Measurements from ENCODE around the gene STUB1.
A peak's percentile ranks its signal among the peaks of the same experiment; 100 is the strongest.

STUB1 gene

DNA sequence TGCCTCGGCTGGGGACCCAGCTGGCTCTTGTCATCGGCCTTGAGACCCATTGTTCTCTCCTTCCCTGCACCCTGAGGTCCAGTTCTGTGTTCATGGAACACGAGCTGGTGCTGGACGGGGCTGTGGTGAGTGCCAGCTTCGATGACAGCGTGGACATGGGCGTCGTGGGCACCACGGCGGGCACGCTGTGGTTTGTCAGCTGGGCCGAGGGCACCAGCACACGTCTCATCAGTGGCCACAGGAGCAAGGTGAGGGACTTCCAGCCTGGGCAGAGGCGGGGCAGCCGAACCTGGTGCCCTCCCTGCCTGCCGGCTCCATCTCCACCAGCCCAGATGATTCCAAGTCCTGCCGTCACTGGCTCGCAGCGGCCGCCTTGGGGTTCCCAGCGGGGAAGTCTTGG lies 17.6 kb upstream of the STUB1 start:
- no peak for DNase-seq (ENCODE audit: low read depth in 2 of 2, low spot score in 1 of 2)

DNA sequence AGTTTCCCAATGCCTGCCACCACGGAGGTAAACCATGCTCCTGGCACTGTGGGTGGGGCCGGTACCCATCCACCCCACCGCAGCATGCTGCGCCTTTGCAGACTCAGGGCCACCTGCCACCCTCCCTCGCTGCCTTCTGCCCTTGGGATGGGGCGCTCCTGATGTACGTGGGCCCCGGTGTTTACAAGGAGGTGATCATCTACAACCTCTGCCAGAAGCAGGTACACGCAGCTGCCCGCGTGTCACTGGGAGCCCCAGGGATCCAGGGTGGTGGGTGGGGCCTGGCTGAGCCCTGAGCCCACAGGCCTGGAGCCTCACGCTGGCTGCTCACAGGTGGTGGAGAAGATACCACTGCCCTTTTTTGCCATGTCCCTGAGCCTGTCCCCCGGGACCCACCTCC lies 13.6 kb upstream of the STUB1 start:
- no peak for DNase-seq (ENCODE audit: low read depth in 2 of 2, low spot score in 1 of 2)

DNA sequence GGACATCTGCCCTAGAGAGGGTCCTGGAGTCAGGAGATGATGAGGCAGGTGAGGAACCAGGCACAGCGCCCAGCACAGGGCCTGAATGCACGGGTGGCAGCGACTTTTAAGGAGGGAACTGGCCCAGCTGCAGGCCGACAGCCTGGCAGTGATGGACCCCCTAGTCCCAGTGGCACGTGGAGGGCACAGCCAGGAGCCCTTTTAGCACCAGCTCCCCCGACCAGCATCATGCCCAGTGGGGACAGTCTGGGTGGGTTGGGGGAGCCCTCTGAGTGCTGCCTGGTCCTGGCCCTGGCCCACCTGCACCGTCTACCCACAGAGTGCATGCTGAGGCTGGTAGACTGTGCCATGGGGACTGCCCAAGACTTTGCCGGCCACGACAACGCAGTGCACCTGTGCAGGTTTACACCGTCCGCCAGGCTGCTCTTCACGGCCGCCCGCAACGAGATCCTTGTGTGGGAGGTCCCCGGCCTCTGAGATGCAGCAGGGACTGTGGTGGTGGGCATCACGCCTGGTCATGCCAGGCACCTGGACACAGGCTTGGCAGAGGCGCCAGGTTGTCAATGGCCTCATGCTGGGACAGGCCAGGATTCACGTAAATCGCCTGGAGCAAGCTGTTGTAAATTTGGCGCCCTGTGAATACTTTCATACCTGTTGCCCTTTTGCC lies 13.0 kb upstream of the STUB1 start:
- no peak for DNase-seq (ENCODE audit: low read depth in 2 of 2, low spot score in 1 of 2)

DNA sequence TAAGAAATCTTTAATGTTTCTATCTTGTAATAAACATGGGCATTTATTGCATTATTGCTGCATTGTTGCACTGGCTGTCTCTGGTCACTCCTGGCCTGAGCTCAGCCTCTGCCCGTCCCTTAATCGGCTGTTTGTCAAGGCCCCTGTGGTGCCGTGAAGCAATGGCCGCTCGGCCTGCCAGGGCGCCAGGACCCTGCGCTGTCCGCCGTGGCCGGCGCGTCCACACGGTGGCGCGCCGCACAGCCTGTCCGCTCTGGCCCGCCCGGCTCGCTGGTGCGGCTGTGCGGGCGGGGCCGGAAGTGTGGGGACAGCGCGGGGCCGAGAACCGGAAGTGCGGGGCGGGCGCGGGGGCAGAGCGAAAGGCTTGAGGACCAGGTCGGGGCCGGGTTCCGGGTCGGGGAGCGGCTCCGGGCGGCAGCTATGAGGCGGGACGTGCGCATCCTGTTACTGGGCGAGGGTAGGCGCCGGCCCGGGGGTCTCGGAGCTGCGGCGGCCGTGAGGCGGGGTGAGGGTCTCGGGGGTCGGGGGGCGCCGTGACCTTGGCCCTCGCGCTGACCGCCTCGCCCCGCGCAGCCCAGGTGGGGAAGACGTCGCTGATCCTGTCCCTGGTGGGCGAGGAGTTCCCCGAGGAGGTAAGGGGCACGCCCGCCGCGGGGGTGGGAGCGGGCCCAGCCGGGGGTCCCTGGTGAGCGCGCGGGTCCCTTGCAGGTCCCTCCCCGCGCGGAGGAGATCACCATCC lies 12.3 kb upstream of the STUB1 start, which contains the start of gene RHOT2:
RHOT2 (plus strand) TSS at position 353 of the 739 bp plus-strand sequence; CDS start at position 421, 68 bp downstream.
- peak; percentile 72 to 85 for DNase-seq (ENCODE audit: low read depth in 2 of 2, low spot score in 1 of 2)

DNA sequence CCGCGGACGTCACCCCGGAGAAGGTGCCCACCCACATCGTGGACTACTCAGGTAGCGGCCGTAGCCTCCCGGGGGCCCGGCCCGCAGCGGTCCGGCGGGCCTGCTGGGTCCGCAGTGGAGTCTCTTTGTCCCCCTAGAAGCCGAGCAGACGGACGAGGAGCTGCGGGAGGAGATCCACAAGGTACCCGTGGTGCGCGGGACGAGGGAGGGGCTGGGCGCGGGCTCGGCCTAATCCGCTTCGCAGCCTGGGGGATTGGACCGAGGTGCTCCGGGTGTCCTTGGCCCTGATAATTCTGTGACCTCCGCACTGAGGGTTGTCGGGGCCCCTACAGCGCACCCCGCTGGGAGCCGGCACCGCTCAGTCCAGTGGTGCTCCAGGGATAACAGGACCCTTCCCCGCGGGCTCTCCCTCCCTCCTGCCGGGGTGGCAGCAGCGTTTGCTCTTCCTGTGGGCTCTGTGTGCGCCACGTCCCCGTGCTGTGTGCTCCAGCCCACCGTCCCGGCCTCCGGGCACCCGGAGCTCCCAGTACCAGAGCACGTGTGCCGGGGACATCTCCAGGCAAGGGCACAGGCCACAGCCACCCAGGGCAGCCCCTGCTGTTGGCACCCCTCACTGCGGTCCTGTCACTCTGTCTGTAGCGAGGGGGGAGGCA lies 11.6 kb upstream of the STUB1 start:
- DNase-seq (ENCODE audit: low read depth in 2 of 2, low spot score in 1 of 2), result no peak

- no peak for DNase-seq (ENCODE audit: low read depth in 2 of 2, low spot score in 1 of 2)
Observed at GRCh38 chr16:669666-670065, 10.5 kb upstream of the STUB1 start.

- DNase-seq (ENCODE audit: low read depth in 2 of 2, low spot score in 1 of 2), result no peak
Observed at GRCh38 chr16:670485-671352, 9.5 kb upstream of the STUB1 start.

DNA sequence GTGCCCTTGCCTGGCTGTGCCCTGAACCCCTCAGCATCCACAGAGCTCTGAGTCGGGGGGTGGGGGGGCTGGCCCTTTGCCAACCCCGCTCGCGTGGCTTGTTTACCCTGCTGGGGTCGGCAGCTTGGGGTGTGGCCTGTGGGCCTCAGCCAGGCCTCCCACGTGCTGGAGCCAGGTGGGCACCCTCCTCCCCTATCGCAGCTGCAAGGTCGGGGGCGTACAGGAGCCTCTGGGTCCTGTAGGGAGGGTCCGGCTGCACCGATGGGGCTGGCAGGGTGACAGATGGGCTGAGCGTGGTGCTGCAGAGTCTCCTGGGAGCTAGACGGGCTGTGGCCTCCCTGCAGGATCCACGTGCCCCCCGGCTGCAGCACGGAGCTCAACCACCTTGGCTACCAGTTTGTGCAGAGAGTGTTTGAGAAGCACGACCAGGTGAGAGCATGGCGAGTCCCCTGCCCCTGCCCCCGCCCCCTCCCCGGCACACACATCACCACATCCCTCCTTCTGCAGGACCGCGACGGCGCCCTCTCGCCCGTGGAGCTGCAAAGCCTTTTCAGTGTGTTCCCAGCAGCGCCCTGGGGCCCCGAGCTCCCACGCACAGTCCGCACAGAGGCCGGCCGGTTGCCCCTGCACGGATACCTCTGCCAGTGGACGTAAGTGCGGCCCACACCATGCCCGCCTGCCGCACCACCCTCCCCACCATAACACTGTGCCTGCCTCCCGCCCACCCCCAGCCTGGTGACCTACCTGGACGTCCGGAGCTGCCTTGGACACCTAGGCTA lies 8.7 kb upstream of the STUB1 start:
- DNase-seq (ENCODE audit: low read depth in 2 of 2, low spot score in 1 of 2), result no peak

GRCh38 chr16:672371-672770 lies 7.8 kb upstream of the STUB1 start:
- no peak for DNase-seq (ENCODE audit: low read depth in 2 of 2, low spot score in 1 of 2)

DNA sequence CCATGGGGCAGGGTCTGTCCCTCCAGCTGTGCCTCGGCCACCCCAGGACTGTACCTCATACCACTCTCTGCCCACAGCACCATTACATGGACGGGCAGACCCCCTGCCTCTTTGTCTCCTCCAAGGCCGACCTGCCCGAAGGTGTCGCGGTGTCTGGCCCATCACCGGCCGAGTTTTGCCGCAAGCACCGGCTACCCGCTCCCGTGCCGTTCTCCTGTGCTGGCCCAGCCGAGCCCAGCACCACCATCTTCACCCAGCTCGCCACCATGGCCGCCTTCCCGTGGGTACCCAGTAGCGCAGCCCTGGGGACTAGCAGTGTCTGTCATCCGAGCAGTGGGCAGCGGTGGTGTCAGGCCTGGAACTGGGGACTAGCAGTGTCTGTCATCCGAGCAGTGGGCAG lies 7.4 kb upstream of the STUB1 start:
- DNase-seq (ENCODE audit: low read depth in 2 of 2, low spot score in 1 of 2), result no peak

DNA sequence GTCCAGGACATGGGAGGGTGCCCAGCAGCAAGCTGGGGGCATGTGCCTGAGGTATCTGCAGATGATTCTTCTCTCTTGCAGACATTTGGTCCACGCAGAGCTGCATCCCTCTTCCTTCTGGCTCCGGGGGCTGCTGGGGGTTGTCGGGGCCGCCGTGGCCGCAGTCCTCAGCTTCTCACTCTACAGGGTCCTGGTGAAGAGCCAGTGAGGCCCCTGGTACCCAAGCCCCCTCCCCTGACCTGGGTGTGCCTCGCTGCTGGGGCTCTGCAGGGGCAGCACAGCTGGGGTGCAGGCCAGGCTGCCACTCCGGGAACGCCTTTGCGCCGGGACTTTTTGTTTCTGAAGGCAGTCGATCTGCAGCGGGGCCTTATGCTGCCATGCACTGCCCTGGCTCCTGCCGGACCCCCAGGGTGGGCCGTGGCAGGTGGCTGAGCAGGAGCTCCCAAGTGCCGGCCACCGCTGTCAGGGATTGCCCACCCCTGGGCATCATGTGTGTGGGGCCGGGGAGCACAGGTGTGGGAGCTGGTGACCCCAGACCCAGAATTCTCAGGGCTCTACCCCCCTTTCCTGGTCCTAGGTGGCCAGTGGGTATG lies 6.7 kb upstream of the STUB1 start:
- DNase-seq (ENCODE audit: low read depth in 2 of 2, low spot score in 1 of 2), result no peak

GRCh38 chr16:674214-674881 lies 5.9 kb upstream of the STUB1 start:
- no peak for DNase-seq (ENCODE audit: low read depth in 2 of 2, low spot score in 1 of 2)

DNA sequence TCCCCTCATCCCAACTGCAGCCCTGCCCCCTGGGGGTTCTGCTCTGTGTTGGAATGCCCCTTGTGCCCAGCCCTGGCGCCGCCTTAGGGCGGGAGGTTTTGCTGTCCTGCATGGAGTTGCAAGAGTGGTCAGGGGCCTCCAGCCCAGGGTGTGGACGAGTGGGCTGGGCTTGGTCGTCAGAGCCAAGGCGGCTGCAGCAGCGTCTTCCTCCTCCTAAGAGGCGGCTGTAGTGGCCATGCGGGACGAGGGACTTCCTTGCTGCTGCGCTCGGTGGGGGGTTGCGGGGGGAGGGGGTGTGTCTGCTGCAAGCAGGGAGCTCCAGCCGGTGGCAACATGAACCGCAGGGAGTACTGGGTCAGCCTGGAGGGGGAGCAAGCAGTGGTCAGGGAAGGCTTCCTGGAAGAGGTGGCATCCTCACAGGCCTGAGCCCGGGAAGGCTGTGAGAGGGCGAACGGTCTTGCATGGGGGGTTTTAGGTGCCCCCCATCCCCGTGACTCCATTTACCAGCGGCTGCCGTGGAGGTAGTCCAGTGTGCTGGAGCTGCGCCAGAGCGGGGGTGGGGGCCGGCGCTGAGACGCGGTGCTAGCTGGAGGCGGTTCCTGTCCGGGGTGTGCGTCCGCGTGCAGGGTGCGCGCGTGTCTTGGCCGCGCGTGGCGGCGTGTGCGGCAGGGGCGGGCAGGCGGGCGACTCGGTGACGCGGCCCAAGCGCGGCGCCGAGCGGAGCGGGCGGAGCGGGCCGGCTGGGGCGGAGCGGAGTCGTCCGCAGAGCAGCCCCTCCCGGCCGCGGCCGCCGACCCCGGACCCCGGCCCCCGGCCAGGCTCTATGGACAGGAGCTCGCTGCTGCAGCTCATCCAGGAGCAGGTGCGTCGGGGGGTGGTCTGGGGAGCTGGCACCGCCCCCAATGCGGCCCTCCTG lies 5.0 kb upstream of the STUB1 start, which contains the start of gene RHBDL1:
RHBDL1 (plus strand) TSS at position 704 of the 916 bp plus-strand sequence; CDS start at position 824, 120 bp downstream.
- DNase-seq (ENCODE audit: low read depth in 2 of 2, low spot score in 1 of 2), result no peak

DNA sequence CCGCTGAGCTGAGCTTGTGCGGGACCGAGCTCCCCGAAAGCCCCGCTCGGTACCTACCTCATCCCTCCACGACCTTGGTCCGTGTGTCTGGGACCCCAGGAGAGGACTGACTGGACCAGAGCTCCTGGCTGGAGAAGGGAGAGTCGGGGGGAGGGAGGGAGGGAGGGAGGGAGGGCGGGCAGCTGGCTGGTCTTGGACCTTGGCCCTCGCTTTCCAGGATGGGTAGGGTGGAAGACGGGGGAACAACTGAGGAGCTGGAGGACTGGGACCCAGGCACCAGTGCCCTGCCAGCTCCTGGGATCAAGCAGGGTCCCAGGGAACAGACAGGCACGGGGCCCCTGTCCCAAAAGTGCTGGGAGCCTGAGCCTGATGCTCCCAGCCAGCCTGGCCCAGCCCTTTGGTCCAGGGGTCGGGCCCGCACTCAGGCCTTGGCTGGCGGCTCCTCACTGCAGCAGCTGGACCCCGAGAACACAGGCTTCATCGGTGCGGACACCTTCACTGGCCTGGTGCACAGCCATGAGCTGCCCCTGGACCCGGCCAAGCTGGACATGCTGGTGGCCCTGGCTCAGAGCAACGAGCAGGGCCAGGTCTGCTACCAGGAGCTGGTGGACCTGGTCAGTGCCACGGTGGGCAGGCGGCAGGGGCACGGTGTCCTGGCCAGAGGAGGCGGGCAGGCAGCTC lies 4.2 kb upstream of the STUB1 start:
- DNase-seq (ENCODE audit: low read depth in 2 of 2, low spot score in 1 of 2), result no peak

- DNase-seq (ENCODE audit: low read depth in 2 of 2, low spot score in 1 of 2), result no peak
Observed at GRCh38 chr16:676565-676902, 3.7 kb upstream of the STUB1 start.

DNA sequence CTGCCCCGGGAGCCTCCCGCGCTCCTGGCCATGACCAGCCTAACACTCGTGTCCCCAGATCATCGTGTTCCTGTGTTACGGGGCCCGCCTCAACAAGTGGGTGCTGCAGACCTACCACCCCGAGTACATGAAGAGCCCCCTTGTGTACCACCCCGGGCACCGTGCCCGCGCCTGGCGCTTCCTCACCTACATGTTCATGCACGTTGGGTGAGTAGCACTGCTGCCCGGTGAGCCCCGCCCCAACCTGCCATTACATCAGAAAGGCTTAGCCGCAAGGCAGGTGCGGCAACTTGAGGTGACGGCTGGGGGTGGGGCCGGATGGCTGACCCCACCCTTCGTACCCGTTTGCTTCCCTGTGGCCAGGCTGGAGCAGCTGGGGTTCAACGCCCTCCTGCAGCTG lies 3.3 kb upstream of the STUB1 start:
- DNase-seq (ENCODE audit: low read depth in 2 of 2, low spot score in 1 of 2), result no peak

GRCh38 chr16:677316-678190 lies 2.7 kb upstream of the STUB1 start:
- no peak for DNase-seq (ENCODE audit: low read depth in 2 of 2, low spot score in 1 of 2)

All from stimulated activated CD8-positive, alpha-beta memory T cell treated with anti-CD3 and anti-CD28 coated beads, Interleukin-4, amount 100 ng/mL, for 4 hours (primary cell).